GM12864 (cell line): ENCODE data around the gene BMPR1B.

Experiments
- DNase-seq: peaks from one replicate; pipeline ENCODE4 v3.0.0-alpha.2; 2011; ENCODE audit warnings: low read depth
- H3K4me3 ChIP-seq: 2 replicates; pipeline ENCODE4 v1.5.1; 2011; ENCODE audit warnings: mild to moderate bottlenecking, low read depth, low read length, control low read depth
- CTCF ChIP-seq: IDR thresholded peaks from 2 replicates; pipeline ENCODE4 v1.5.1; 2011; ENCODE audit warnings: low read depth, mild to moderate bottlenecking, moderate library complexity, low read length, control low read depth, inconsistent platforms; ENCODE audit errors: missing control alignments

BMPR1B gene

DNA sequence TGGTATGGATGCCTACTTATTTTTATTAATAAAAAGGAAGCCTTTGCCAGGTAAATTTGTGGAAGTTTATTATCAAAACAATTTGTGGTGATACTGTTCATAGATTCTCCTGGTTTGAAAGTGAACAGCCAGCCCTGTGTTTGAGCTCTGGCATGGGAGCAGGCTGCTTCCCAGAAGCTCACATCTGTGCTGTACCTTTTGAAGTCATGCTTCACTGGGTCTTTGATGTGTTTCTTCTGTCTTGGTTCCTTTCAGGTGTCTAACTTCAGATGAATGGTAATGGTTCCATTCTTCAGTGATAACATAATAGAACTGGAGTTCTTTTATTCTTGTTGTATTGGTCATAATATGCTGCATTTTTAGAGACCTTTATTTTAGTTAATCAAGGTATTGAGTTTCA lies 85.5 kb downstream of the BMPR1B start:
- H3K4me3 ChIP-seq: no peak overlapping the region

GRCh38 chr4:94848326-94848725 lies 90.6 kb downstream of the BMPR1B start:
- no peak for TF ChIP-seq CTCF
- DNase-seq: no peak
- no peak overlapping the region for H3K4me3 ChIP-seq

More for the DNA sequence above, 85.5 kb downstream of the BMPR1B start:
- DNase-seq: no peak
- no peak for TF ChIP-seq CTCF

DNA sequence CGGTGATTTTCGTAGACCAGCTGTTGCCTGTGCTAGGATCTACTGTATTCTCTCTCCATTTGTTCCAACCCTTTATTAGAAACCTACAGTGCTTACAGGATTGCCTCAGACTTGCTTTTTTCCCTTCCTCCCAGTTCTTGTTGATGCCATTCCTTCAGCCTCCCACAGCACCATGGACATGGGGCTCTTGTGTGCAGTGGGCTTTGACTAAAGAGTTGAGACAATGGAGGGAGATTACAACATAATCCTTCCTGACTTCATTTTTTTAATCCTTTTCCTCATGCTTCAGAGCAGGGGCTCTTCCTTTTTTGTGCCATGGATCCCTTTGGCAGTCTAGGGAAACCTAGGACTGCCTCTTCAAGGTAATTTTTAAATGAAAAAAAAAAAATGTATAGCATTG lies 92.1 kb downstream of the BMPR1B start:
- no peak for DNase-seq

DNA sequence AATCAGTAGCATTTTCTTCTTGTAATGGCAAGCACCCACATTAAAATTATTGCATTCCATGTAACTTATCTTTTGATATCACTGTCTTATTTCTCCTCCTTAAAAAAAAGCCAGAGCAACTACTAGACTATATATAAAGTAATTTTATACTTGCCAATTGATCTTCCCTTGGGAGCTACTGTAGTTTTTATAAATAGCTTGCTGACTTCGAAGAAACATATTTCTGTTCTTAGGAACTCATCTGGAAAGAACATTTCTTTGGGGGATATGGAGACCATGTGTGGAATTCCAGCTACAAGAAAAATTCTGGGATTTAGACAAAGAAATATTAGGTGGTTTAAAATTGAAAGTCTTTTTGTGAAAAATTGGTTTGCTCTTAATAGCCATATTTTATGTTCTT lies 94.9 kb downstream of the BMPR1B start:
- no peak for TF ChIP-seq CTCF
- DNase-seq: no peak
- no peak overlapping the region for H3K4me3 ChIP-seq

More for the DNA sequence above, 92.1 kb downstream of the BMPR1B start:
- TF ChIP-seq CTCF: no peak
- no peak overlapping the region for H3K4me3 ChIP-seq

DNA sequence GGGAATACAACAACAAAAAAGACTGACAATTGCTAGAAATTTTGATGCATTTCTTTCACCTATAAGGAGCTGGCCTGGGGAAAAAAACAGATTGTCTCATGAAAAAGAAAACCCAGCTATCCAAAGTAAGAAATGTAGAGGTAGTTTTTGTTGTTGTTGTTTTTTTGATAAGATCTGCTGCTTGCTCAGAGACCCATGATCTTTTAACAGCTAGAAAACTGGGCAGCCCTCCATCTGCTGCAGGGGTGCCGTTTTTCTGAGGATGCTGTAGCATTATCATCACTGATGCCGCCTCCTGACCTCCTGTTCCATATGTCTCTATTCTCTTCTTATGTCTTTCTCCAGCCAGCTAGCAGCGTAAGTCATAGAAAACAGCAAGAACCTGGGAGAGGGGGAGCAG lies 98.3 kb downstream of the BMPR1B start:
- no peak for TF ChIP-seq CTCF
- H3K4me3 ChIP-seq: no peak overlapping the region
- no peak for DNase-seq

DNA sequence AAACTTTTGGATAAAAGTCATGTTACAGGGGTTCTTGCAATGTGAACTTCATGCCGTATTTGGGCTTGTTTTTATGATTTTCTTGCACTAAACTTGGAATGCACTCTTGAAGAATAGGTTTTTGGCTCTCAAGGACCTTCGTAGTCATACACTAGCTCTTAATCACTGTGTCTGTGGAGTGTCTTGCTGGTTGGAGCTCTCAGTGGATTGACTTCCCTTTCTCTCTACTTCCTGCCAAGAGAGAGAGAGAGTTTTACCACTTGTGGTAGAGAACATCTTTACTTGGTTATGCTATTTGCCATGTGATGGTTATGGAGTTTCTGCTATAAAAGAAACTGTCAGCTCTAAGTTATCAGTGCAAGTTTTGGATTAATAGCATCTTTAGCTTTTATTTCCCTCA lies 112.4 kb downstream of the BMPR1B start:
- no peak for TF ChIP-seq CTCF
- H3K4me3 ChIP-seq: no peak overlapping the region
- no peak for DNase-seq

GRCh38 chr4:94871644-94872305 lies 114.0 kb downstream of the BMPR1B start:
- H3K4me3 ChIP-seq: no peak overlapping the region
- no peak for TF ChIP-seq CTCF
- no peak for DNase-seq
